HepG2 (cell line): Measurements from ENCODE around the gene XXYLT1.

Source experiments
- FOXK2 ChIP-seq: fragments of 450-650 bp; IDR thresholded peaks from 2 replicates; pipeline ENCODE4 v1.6.1; 2016
- FOXM1 ChIP-seq: sonication (generic); formaldehyde crosslinking; IDR thresholded peaks from 2 replicates; pipeline ENCODE4 v1.5.0; 2020; ENCODE audit warnings: missing genetic modification reagents
- POLR2A ChIP-seq, 2 experiments: IDR thresholded peaks; 2 replicates each; pipeline ENCODE4 v1.6.1; 2011; ENCODE audit warnings: low read depth in 2 of 2, low read length in 2 of 2, mild to moderate bottlenecking in 1 of 2, moderate library complexity in 1 of 2; ENCODE audit not compliant: insufficient read depth in 1 of 2
- REXO4 ChIP-seq: sonication (generic); formaldehyde crosslinking; IDR thresholded peaks from 2 replicates; pipeline ENCODE4 v1.8.0; 2022; ENCODE audit warnings: missing genetic modification reagents, mild to moderate bottlenecking, borderline replicate concordance
- SIN3B ChIP-seq: fragments of 150-350 bp; IDR thresholded peaks from 2 replicates; pipeline ENCODE4 v1.6.1; 2014; ENCODE audit warnings: low read length
- TCF12 ChIP-seq, 2 experiments: fragments of 450-650 bp in 1 of 2; sonication (generic) in 1 of 2; formaldehyde crosslinking in 1 of 2; IDR thresholded peaks; 2 replicates each; pipeline versions ENCODE4 v1.6.1 to v1.8.0; 2017 to 2022; ENCODE audit warnings: antibody characterized with exemption in 1 of 2, mild to moderate bottlenecking in 1 of 2, missing genetic modification reagents in 1 of 2, moderate library complexity in 1 of 2
- ZBTB20 ChIP-seq: sonication (generic); formaldehyde crosslinking; IDR thresholded peaks from 2 replicates; pipeline ENCODE4 v1.8.1; 2023; ENCODE audit warnings: missing genetic modification reagents, low read depth, mild to moderate bottlenecking, borderline replicate concordance
- ZFP41 ChIP-seq: sonication (generic); formaldehyde crosslinking; IDR thresholded peaks from 2 replicates; pipeline ENCODE4 v1.4.0; 2020; ENCODE audit warnings: mild to moderate bottlenecking, missing genetic modification reagents, borderline replicate concordance
- ZNF354B ChIP-seq: sonication (generic); formaldehyde crosslinking; IDR thresholded peaks from 2 replicates; pipeline ENCODE4 v1.8.0; 2022; ENCODE audit warnings: mild to moderate bottlenecking, missing genetic modification reagents
- ZNF660 ChIP-seq: sonication (generic); formaldehyde crosslinking; IDR thresholded peaks from 2 replicates; pipeline ENCODE4 v1.5.1; 2020; ENCODE audit warnings: mild to moderate bottlenecking, low read depth, missing genetic modification reagents, borderline replicate concordance
- TF ChIP-seq, protein P1 (sequence below): sonication (generic); formaldehyde crosslinking; IDR thresholded peaks from 2 replicates; pipeline ENCODE4 v1.5.0; 2020; ENCODE audit warnings: missing genetic modification reagents
- TF ChIP-seq, protein P2 (sequence below), 2 experiments: sonication (generic) in 1 of 2; formaldehyde crosslinking in 1 of 2; IDR thresholded peaks; 2 replicates each; pipeline versions ENCODE4 v1.5.1 to v1.6.1; 2011 to 2020; ENCODE audit warnings: borderline replicate concordance in 1 of 2, low read depth in 1 of 2, low read length in 1 of 2, mild to moderate bottlenecking in 1 of 2, missing genetic modification reagents in 1 of 2, moderate library complexity in 1 of 2
- TF ChIP-seq, protein P3 (sequence below), 2 experiments: IDR thresholded peaks; 2 replicates each; pipeline ENCODE4 v1.6.1; 2011 to 2012; ENCODE audit warnings: low read length in 2 of 2, borderline replicate concordance in 1 of 2, low read depth in 1 of 2, mild to moderate bottlenecking in 1 of 2, moderate library complexity in 1 of 2

DNA sequence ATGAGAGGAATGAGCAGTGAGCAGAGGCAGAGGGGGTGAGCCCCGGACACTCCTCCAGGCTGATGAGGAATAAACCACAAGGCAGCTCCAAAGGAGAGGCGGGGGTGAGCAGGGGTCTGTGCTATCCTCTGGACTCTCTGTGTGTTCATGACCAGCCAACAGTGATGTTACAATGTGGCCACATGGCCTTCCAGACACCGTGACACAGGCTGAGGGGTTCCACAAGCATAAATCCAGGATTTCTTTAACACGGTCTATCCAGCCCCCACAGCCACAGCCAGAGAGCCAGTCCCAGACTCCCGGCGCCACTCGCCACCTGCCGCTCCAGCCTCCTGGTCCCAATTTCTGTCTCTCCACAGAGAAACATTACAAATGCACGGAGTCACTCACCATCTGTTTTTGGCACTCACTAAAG lies 24.4 kb downstream of the XXYLT1 start:
- TF ChIP-seq ZFP41 (no peak), FOXM1 (CRISPR knock-in tag) (no peak), FOXK2 (no peak), POLR2A (IDR thresholded peaks at IDR 0.05; ENCODE audit: insufficient read depth in 1 of 2, low read depth in 2 of 2, low read length in 2 of 2) (no peak), ZBTB20 (CRISPR knock-in tag) (no peak), TCF12 (IDR thresholded peaks at IDR 0.05) (no peak), TCF12 (CRISPR knock-in tag; IDR thresholded peaks at IDR 0.05) (no peak), SIN3B (no peak), ZNF660 (no peak), REXO4 (CRISPR knock-in tag) (no peak), ZNF354B (no peak)
- TF ChIP-seq, protein P1, sequence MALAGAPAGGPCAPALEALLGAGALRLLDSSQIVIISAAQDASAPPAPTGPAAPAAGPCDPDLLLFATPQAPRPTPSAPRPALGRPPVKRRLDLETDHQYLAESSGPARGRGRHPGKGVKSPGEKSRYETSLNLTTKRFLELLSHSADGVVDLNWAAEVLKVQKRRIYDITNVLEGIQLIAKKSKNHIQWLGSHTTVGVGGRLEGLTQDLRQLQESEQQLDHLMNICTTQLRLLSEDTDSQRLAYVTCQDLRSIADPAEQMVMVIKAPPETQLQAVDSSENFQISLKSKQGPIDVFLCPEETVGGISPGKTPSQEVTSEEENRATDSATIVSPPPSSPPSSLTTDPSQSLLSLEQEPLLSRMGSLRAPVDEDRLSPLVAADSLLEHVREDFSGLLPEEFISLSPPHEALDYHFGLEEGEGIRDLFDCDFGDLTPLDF (CRISPR knock-in tag), result no peak
- TF ChIP-seq, protein P2, sequence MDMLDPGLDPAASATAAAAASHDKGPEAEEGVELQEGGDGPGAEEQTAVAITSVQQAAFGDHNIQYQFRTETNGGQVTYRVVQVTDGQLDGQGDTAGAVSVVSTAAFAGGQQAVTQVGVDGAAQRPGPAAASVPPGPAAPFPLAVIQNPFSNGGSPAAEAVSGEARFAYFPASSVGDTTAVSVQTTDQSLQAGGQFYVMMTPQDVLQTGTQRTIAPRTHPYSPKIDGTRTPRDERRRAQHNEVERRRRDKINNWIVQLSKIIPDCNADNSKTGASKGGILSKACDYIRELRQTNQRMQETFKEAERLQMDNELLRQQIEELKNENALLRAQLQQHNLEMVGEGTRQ (IDR thresholded peaks at IDR 0.05; ENCODE audit: low read depth, low read length), result no peak
- TF ChIP-seq, protein P2 (CRISPR knock-in tag; IDR thresholded peaks at IDR 0.05; ENCODE audit: borderline replicate concordance), result no peak
- TF ChIP-seq, protein P3, sequence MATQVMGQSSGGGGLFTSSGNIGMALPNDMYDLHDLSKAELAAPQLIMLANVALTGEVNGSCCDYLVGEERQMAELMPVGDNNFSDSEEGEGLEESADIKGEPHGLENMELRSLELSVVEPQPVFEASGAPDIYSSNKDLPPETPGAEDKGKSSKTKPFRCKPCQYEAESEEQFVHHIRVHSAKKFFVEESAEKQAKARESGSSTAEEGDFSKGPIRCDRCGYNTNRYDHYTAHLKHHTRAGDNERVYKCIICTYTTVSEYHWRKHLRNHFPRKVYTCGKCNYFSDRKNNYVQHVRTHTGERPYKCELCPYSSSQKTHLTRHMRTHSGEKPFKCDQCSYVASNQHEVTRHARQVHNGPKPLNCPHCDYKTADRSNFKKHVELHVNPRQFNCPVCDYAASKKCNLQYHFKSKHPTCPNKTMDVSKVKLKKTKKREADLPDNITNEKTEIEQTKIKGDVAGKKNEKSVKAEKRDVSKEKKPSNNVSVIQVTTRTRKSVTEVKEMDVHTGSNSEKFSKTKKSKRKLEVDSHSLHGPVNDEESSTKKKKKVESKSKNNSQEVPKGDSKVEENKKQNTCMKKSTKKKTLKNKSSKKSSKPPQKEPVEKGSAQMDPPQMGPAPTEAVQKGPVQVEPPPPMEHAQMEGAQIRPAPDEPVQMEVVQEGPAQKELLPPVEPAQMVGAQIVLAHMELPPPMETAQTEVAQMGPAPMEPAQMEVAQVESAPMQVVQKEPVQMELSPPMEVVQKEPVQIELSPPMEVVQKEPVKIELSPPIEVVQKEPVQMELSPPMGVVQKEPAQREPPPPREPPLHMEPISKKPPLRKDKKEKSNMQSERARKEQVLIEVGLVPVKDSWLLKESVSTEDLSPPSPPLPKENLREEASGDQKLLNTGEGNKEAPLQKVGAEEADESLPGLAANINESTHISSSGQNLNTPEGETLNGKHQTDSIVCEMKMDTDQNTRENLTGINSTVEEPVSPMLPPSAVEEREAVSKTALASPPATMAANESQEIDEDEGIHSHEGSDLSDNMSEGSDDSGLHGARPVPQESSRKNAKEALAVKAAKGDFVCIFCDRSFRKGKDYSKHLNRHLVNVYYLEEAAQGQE (IDR thresholded peaks at IDR 0.05; ENCODE audit: borderline replicate concordance in 1 of 2, low read depth in 1 of 2, low read length in 2 of 2), result no peak
